Spleen (tissue), 11 donors: ENCODE data around the gene SYNE2. TPM values are rescaled to one million over a fixed set of nuclear protein-coding genes. Genes with fewer than 3 reads are reported as not detected.

Source experiments
- DNase-seq: peaks from one replicate; pipeline ENCODE4 v3.0.0-alpha.2; 2020
- H3K27ac ChIP-seq, 8 donors: fragments of 200-600 bp; sonication (generic) in 7 of 8; 1 replicate in 4 of 8; 2 replicates in 4 of 8; pipeline versions ENCODE4 v1.5.0 to v1.8.0; 2016 to 2021; ENCODE audit warnings: inconsistent platforms in 4 of 8, mild to moderate bottlenecking in 4 of 8, moderate library complexity in 1 of 8
- H3K27me3 ChIP-seq, 7 donors: fragments of 200-600 bp; sonication (generic) in 6 of 7; replicated peaks in 1 of 7; 1 replicate in 4 of 7; 2 replicates in 3 of 7; pipeline versions ENCODE4 v1.5.0 to v1.8.0; 2016 to 2021; ENCODE audit warnings: inconsistent platforms in 3 of 7, mild to moderate bottlenecking in 1 of 7
- H3K36me3 ChIP-seq, 6 donors: fragments of 200-600 bp; sonication (generic) in 5 of 6; 1 replicate in 4 of 6; 2 replicates in 2 of 6; pipeline versions ENCODE4 v1.5.0 to v1.8.0; 2016 to 2021; ENCODE audit warnings: inconsistent platforms in 2 of 6
- H3K4me1 ChIP-seq, 6 donors: fragments of 200-600 bp; sonication (generic) in 5 of 6; 1 replicate in 3 of 6; 2 replicates in 3 of 6; pipeline versions ENCODE4 v1.5.0 to v1.8.0; 2016 to 2021; ENCODE audit warnings: inconsistent platforms in 3 of 6
- H3K4me3 ChIP-seq, 8 donors: fragments of 200-600 bp; sonication (generic) in 7 of 8; 1 replicate in 4 of 8; 2 replicates in 4 of 8; pipeline versions ENCODE4 v1.5.0 to v1.8.0; 2016 to 2021; ENCODE audit warnings: inconsistent platforms in 4 of 8, mild to moderate bottlenecking in 4 of 8, moderate library complexity in 2 of 8
- H3K9me3 ChIP-seq, 8 donors: fragments of 200-600 bp; sonication (generic) in 7 of 8; 1 replicate in 4 of 8; 2 replicates in 4 of 8; pipeline versions ENCODE4 v1.5.0 to v1.8.0; 2016 to 2021; ENCODE audit warnings: inconsistent platforms in 4 of 8
- POLR2A ChIP-seq, 3 donors: fragments of 450-650 bp; IDR thresholded peaks; one replicate each; pipeline ENCODE4 v1.5.1; 2017; ENCODE audit warnings: antibody characterized with exemption in 3 of 3, mild to moderate bottlenecking in 1 of 3
- POLR2AphosphoS5 ChIP-seq, 3 donors: sonication (generic); formaldehyde crosslinking; IDR thresholded peaks; one replicate each; pipeline ENCODE4 v1.5.1; 2017; ENCODE audit warnings: antibody characterized with exemption in 3 of 3
- WGBS, 5 donors: extraction: QIAGEN DNeasy Blood & Tissue Kit in 3 of 5; methylation state at CpG; one replicate each; pipeline versions ENCODE4 v1.1.5 to v1.1.7; 2013 to 2018; 5-methylcytosine and 5-hydroxymethylcytosine counted together
- intact Hi-C: fragments of 100-400 bp; cut with DNase I; formaldehyde crosslinking; loops from one replicate; pipeline ENCODE4 v1.15.0; 2023; ENCODE audit warnings: low total_unique reads
- polyA plus RNA-seq, 3 donors: library from polyadenylated mRNA; stranded (reverse); fragments of 200-250 nt; gene quantifications; one replicate each; pipeline ENCODE4 v1.2.1, GENCODE V29; 2013
- total RNA-seq, 7 donors: library from RNA; depleted of rRNA in 3 of 7; stranded (reverse); fragments of >200 nt in 3 of 7; fragmentation: NEBNext Ultra II Directional in 4 of 7; extraction: Animal tissue kit (Norgen Biotek cat#: 25700) in 4 of 7; gene quantifications; one replicate each; pipeline versions ENCODE4 v1.1.0 to v1.2.1, GENCODE V29; 2016 to 2021
- TF ChIP-seq, protein P1 (sequence below), 11 experiments: fragments of 200-600 bp in 7 of 11; fragments of 450-650 bp in 4 of 11; sonication (generic) in 4 of 11; IDR thresholded peaks in 8 of 11; conservative IDR thresholded peaks in 3 of 11; 1 replicate in 7 of 11; 2 replicates in 4 of 11; pipeline versions ENCODE4 v1.4.0 to v1.8.0; 2016 to 2021; ENCODE audit warnings: antibody characterized with exemption in 11 of 11, inconsistent platforms in 4 of 11, mild to moderate bottlenecking in 1 of 11
- donor health status: healthy with polysubstance abuse.
- donor health status: DM: no; HTN: no; CAD: no; lungs with moderate emphysema.
- donor health status: DM: no; HTN: no; CAD: no.
- donor health status: Bipolar disorder and iron deficiency.
- donor health status: healthy.
- donor health status: DM: no; HTN: no; CAD: no.
- donor health status: DM: yes; HTN: yes; CAD: no.

The SYNE2 gene
- total and polyA plus RNA-seq, 10 donors, result 16.0 to 173 (median 147) TPM

DNA sequence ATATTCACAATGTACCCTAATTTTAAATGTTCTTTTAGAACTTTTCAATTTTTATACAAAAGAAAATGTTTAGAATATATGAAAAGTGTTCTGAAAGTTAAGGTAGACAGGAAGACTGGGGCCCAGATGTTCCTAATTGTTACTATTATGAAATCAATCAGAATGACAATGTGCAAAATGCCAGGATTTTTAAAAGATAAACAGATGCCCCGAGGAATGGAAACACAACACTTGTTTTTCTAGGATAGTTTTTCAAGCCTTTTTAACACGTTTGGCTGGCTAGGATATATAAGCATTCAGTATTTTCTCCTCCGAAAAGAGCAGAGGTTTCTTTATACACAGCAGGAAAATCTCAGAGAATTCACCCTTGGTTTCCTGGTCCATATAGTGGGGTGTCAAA lies 334.5 kb downstream of the SYNE2 start:
- TF ChIP-seq POLR2AphosphoS5 (IDR thresholded peaks at IDR 0.05), result no peak
- TF ChIP-seq POLR2A (IDR thresholded peaks at IDR 0.05), result no peak
- TF ChIP-seq, protein P1, sequence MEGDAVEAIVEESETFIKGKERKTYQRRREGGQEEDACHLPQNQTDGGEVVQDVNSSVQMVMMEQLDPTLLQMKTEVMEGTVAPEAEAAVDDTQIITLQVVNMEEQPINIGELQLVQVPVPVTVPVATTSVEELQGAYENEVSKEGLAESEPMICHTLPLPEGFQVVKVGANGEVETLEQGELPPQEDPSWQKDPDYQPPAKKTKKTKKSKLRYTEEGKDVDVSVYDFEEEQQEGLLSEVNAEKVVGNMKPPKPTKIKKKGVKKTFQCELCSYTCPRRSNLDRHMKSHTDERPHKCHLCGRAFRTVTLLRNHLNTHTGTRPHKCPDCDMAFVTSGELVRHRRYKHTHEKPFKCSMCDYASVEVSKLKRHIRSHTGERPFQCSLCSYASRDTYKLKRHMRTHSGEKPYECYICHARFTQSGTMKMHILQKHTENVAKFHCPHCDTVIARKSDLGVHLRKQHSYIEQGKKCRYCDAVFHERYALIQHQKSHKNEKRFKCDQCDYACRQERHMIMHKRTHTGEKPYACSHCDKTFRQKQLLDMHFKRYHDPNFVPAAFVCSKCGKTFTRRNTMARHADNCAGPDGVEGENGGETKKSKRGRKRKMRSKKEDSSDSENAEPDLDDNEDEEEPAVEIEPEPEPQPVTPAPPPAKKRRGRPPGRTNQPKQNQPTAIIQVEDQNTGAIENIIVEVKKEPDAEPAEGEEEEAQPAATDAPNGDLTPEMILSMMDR (IDR thresholded peaks at IDR 0.05 in 8 of 11, conservative IDR thresholded peaks at IDR 0.05 in 3 of 11), result no peak
- no peak for DNase-seq
- 68 to 80% (median 73%) methylated on average over 3 of the region's 3 CpGs for WGBS, 5 donors
- no peak overlapping the region for H3K4me3 ChIP-seq
- intact Hi-C loops, result no loop called here
- H3K36me3 ChIP-seq, result peaks cover 0 to 75% (median 18%) of the 10 kb centered on the region in 6 donors
- no peak overlapping the region for H3K27ac ChIP-seq
- H3K9me3 ChIP-seq, result no peaks in the 10 kb centered on the region
- no peaks in the 10 kb centered on the region for H3K27me3 ChIP-seq
- no peaks in the 10 kb centered on the region for H3K4me1 ChIP-seq

DNA sequence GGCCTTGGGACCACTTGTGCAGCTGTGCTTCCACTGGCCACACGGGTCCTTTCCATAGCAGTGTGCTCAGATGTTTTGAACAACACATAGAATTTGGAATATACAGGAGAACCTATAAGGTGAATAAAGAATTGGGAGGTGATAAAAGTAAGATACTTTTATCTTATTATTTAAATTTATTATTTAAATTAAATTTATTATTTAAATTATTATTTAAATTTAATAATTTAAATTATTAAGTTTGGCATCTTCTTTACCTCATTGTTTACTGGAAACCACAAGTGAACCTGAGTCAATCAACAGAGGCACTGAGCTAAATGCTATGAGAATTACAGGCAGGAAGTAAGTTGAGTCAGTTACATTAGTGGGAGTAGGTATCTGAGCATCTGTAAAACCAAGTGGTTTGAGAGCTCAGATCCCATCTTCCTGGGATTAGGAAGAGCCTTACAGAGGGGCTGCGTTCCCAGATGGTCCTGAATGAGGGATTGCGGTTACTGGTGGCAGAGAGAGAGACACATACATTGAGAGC lies 338.2 kb downstream of the SYNE2 start:
- intact Hi-C loops, result no loop called here
- no peak overlapping the region for H3K4me3 ChIP-seq
- no peak overlapping the region for H3K27ac ChIP-seq
- peaks cover 15 to 24% (median 18%) of the 10 kb centered on the region in 6 donors for H3K4me1 ChIP-seq
- no peaks in the 10 kb centered on the region for H3K9me3 ChIP-seq
- TF ChIP-seq POLR2A (IDR thresholded peaks at IDR 0.05) (no peak), POLR2AphosphoS5 (IDR thresholded peaks at IDR 0.05) (no peak)
- TF ChIP-seq, protein P1 (IDR thresholded peaks at IDR 0.05 in 8 of 11, conservative IDR thresholded peaks at IDR 0.05 in 3 of 11), result no peak
- H3K27me3 ChIP-seq, result no peaks in the 10 kb centered on the region
- peaks cover 0 to 49% (median 18%) of the 10 kb centered on the region in 6 donors for H3K36me3 ChIP-seq
- DNase-seq, result no peak
- 94 to 96% (median 94%) methylated on average over 3 of the region's 3 CpGs for WGBS, 5 donors

DNA sequence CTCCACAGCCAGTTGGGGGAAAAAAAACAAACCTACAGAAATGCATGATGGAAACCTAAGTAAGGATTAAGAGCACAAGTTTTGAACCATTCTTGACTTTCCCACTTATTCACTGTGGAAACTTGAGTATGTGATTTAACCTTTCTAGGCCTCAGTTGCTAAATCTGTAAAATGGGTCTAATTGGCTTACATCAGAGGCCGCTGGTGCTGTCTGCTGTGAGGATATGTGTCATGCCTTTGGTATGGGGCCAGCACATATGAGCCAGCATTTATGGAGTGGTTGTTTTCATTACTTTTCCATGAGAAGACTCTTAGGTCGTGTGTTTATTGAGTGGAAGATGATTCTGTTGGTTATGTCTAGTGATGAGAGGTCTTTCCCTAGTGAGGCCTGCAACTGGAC lies 339.0 kb downstream of the SYNE2 start:
- 70 to 84% (median 76%) methylated on average over 2 of the region's 2 CpGs for WGBS, 5 donors

DNA sequence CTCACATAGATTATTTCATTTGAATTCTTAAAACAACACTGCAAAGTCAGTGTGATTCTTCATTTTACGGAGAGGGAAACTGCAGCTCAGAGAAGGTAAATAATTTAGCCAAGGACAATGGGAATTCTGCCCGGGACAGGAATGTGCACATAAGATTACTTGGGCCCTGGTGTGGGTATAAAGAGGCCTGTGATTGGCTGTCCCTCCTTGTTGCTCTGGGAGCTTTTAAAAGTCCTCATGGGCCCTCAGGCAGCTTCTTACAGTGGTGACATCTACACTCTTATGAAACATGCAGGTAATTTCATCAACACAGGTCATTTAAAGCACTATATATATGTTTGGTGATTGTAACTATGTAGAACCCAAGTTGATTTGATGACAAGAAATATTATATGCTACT lies 341.0 kb downstream of the SYNE2 start:
- Histone ChIP-seq H3K4me3 (no peak overlapping the region), H3K27ac (peak overlapping the region in 6 of 8 donors; percentile 74 to 87 (median 78)), H3K9me3 (no peaks in the 10 kb centered on the region), H3K36me3 (peaks cover 0 to 33% (median 9%) of the 10 kb centered on the region in 6 donors), H3K4me1 (peaks cover 25 to 52% (median 43%) of the 10 kb centered on the region in 6 donors), H3K27me3 (no peaks in the 10 kb centered on the region)
- DNase-seq, result no peak
- 76 to 90% (median 89%) methylated on average over 2 of the region's 2 CpGs for WGBS, 5 donors
- TF ChIP-seq, protein P1 (IDR thresholded peaks at IDR 0.05 in 8 of 11, conservative IDR thresholded peaks at IDR 0.05 in 3 of 11), result no peak
- no peak for TF ChIP-seq POLR2A (IDR thresholded peaks at IDR 0.05)
- no peak for TF ChIP-seq POLR2AphosphoS5 (IDR thresholded peaks at IDR 0.05)
- intact Hi-C loops, result no loop called here

More for the DNA sequence above, 339.0 kb downstream of the SYNE2 start:
- peaks cover 18 to 31% (median 25%) of the 10 kb centered on the region in 6 donors for H3K4me1 ChIP-seq
- intact Hi-C loops, result no loop called here
- H3K27me3 ChIP-seq, result no peaks in the 10 kb centered on the region
- peaks cover 0 to 41% (median 15%) of the 10 kb centered on the region in 6 donors for H3K36me3 ChIP-seq
- no peak for DNase-seq
- H3K27ac ChIP-seq, result peak overlapping the region in 1 of 8 donors; percentile 6
- TF ChIP-seq, protein P1 (IDR thresholded peaks at IDR 0.05 in 8 of 11, conservative IDR thresholded peaks at IDR 0.05 in 3 of 11), result no peak
- TF ChIP-seq POLR2AphosphoS5 (IDR thresholded peaks at IDR 0.05) (no peak), POLR2A (IDR thresholded peaks at IDR 0.05) (no peak)
- H3K4me3 ChIP-seq, result no peak overlapping the region
- no peaks in the 10 kb centered on the region for H3K9me3 ChIP-seq
